LNCaP clone FGC (cell line): ENCODE measurements around the gene NDUFS8.

ENCODE experiments used
- DNase-seq: peaks from one replicate; pipeline ENCODE4 v3.0.0-alpha.2; 2011; ENCODE audit warnings: low read depth
- H3K4me3 ChIP-seq: 2 replicates; pipeline ENCODE4 v1.5.1; 2011; ENCODE audit warnings: mild to moderate bottlenecking, low read depth, low read length, control low read depth
- CTCF ChIP-seq: IDR thresholded peaks from 2 replicates; pipeline ENCODE4 v1.5.1; 2012; ENCODE audit warnings: mild to moderate bottlenecking; ENCODE audit not compliant: control insufficient read depth, insufficient read depth; ENCODE audit errors: extremely low read depth

Gene NDUFS8

DNA sequence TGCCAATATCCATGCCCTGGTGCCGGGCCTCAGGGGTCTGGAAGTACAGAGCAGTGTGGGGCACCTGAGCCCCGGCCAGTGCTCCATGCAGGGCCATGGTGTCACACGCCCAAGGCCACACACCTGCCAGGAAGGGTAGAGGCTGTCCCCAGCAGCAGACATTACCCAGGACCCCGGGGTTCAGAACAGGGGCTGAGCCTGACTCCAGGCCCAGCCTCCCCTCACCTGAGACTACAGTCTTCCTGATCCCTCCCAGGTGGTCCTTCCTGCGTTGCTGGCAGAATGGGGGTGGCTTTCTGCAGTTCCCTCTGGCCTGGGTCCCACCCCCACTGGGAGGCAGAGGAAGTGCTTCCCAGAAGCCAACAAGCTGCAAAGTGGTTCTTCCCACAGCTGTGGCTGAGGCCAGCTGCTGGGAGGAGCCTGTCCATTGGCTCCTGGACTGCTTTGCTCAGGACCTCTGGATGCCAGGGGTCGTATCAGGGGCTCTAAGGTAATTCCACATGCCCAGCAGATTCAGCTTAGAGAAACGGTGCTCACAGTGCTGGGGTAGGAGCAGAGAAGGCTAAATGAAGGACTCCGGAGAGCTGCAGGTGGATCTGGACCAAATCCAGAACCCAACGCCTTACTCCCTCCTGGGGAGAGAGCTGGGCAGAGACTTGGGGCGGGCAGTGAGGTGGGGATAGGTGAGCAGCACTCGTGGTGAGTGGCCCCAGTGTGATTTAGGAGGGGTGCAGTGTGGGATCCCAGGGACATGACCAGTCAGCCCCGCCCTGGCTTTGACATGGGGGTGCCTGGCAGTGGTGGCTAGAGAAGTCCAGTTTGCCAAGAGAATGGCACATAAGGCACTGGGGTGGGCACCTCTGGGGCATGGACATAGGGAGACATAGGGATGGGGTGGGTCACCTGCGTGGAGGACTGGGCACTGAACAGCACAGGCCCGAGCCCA is 21.0 kb downstream of the NDUFS8 start:
- no peak overlapping the region for H3K4me3 ChIP-seq
- DNase-seq, result no peak
- TF ChIP-seq CTCF, result no peak

GRCh38 chr11:68052137-68052873 is 21.8 kb downstream of the NDUFS8 start:
- no peak for DNase-seq
- TF ChIP-seq CTCF, result no peak
- H3K4me3 ChIP-seq, result no peak overlapping the region

GRCh38 chr11:68053117-68053516 is 22.6 kb downstream of the NDUFS8 start:
- no peak for TF ChIP-seq CTCF
- DNase-seq, result no peak
- no peak overlapping the region for H3K4me3 ChIP-seq

- no peak for DNase-seq
- no peak for TF ChIP-seq CTCF
- no peak overlapping the region for H3K4me3 ChIP-seq
These were observed 23.7 kb downstream of the NDUFS8 start for GRCh38 chr11:68053981-68054812.

DNA sequence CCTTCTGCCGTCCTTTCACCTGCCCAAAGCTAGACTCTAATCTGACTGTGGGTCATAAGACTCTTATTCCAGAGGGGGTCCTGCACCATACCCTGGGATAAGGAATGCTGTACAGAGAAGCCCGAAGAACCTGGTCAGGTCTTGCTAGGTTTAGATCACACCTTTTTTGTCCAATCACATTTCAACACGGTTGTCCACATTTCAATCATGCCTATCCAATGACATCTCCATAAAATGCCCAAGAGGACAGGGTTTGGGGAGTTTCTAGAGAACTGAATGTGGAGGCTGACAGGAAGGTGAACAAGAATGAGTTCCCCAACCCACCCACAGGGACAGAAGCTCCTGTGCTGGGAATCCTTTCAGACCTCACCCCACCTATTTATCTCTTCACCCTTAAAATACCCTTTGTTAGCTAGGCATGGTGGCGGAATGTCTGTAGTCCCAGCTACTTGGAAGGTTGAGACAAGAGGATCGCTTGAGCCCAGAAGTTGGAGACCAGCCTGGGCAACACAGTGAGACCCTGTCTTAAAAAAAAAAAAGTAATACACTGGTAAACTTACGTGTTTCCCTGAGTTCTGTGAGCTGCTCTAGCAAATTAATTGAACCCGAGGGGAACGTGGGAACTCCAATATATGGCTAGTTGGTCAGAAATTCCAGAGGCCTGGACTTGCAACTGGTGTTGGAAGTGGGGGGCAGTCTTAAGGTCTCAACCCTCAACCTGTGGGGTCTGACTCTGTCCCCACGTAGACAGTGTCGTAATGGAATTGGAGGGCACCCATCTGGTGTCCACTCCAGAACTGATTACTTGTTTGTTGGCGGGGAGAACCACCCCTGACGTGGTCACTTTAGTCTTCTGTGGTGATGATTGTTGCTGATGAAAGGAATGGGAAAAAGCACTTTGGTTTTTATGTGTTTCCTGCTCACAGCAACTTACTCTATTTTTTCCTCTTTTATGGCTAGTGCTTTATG is 26.1 kb downstream of the NDUFS8 start:
- no peak overlapping the region for H3K4me3 ChIP-seq
- DNase-seq, result no peak
- TF ChIP-seq CTCF, result no peak

DNA sequence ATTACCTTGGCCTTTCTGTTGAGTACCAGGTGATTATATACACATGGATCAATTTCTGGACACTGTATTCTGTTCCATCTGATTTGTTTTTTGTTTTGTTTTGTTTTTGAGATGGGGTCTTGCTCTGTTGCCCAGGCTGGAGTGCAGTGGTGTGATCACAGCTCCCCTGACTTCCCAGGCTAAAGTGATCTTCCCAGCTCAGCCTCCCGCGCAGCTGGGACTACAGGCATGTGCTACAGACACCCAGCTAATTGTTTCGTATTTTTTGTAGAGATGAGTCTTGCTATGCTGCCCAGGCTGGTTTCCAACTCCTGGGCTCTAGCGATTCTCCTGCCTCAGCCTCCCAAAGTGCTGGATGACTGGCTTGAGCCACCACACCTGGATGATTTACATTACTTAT is 27.3 kb downstream of the NDUFS8 start:
- no peak for TF ChIP-seq CTCF
- no peak for DNase-seq
- no peak overlapping the region for H3K4me3 ChIP-seq
